PC-9 (cell line): ENCODE data around the gene FARP1. TPM values are rescaled to one million over a fixed set of nuclear protein-coding genes. Genes with fewer than 3 reads are reported as not detected.

ENCODE experiments used
- BruUV-seq: library from RNA; stranded (reverse); fragments of 400-500 nt; replicated peaks from 2 replicates; lab custom pipeline; 2021; lab: Mats Ljungman, UMichigan
- CTCF ChIA-PET: fragments of 300-600 bp; sonication (Branson Sonifier 250); formaldehyde crosslinking; loops from one replicate; lab custom pipeline; 2022; ENCODE audit warnings: antibody characterized with exemption; lab: Charles Lee
- POLR2A ChIA-PET: fragments of 300-600 bp; sonication (Branson Sonifier 250); formaldehyde crosslinking; loops from one replicate; lab custom pipeline; 2022; ENCODE audit warnings: antibody characterized with exemption; ENCODE audit not compliant: unreplicated experiment; lab: Charles Lee
- DNase-seq, 2 experiments: peaks; one replicate each; pipeline versions ENCODE4 v3.0.0 to v3.0.0-alpha.2; 2015 to 2022; ENCODE audit warnings: mixed read lengths in 1 of 2
- H2AFZ ChIP-seq: fragments of 200-600 bp; sonication (generic); 2 replicates; pipeline ENCODE4 v1.8.1; 2017; ENCODE audit warnings: antibody characterized with exemption
- H3F3A ChIP-seq: fragments of 200-600 bp; sonication (generic); 2 replicates; pipeline ENCODE4 v1.8.1; 2017; ENCODE audit warnings: antibody characterized with exemption, mild to moderate bottlenecking, low read depth; ENCODE audit not compliant: insufficient read depth
- H3K27ac ChIP-seq: fragments of 200-600 bp; sonication (generic); 2 replicates; pipeline ENCODE4 v1.6.1; 2016; ENCODE audit warnings: mixed run types
- H3K27me3 ChIP-seq: fragments of 200-600 bp; sonication (generic); 2 replicates; pipeline ENCODE4 v1.6.1; 2016; ENCODE audit warnings: low read depth, mixed run types; ENCODE audit not compliant: insufficient read depth
- H3K36me3 ChIP-seq: fragments of 200-600 bp; sonication (generic); 2 replicates; pipeline ENCODE4 v1.6.1; 2016; ENCODE audit warnings: low read depth, mixed run types
- H3K4me1 ChIP-seq: fragments of 200-600 bp; sonication (generic); replicated peaks from 2 replicates; pipeline ENCODE4 v1.6.1; 2016; ENCODE audit warnings: mixed run types; ENCODE audit not compliant: insufficient read depth
- H3K4me2 ChIP-seq: fragments of 200-600 bp; sonication (generic); 2 replicates; pipeline ENCODE4 v1.6.1; 2017; ENCODE audit warnings: mixed run types
- H3K4me3 ChIP-seq: fragments of 200-600 bp; sonication (generic); 2 replicates; pipeline ENCODE4 v1.6.1; 2016; ENCODE audit warnings: mixed run types
- H3K79me2 ChIP-seq: fragments of 200-600 bp; sonication (generic); 2 replicates; pipeline ENCODE4 v1.6.1; 2017; ENCODE audit warnings: low read depth, mixed run types
- H3K9me2 ChIP-seq: fragments of 200-600 bp; sonication (generic); 2 replicates; pipeline ENCODE4 v1.8.1; 2017; ENCODE audit warnings: mild to moderate bottlenecking; ENCODE audit not compliant: insufficient read depth
- H3K9me3 ChIP-seq: fragments of 200-600 bp; sonication (generic); 2 replicates; pipeline ENCODE4 v1.8.1; 2016; ENCODE audit warnings: low read depth; ENCODE audit not compliant: insufficient read depth
- H4K20me1 ChIP-seq: fragments of 200-600 bp; sonication (generic); 2 replicates; pipeline ENCODE4 v1.8.1; 2017; ENCODE audit not compliant: insufficient read depth
- CTCF ChIP-seq: fragments of 200-600 bp; sonication (generic); conservative IDR thresholded peaks from 2 replicates; pipeline ENCODE4 v1.6.1; 2017; ENCODE audit warnings: mixed run types, antibody characterized with exemption, mild to moderate bottlenecking, moderate library complexity
- EZH2 ChIP-seq: fragments of 200-600 bp; sonication (generic); IDR thresholded peaks from 2 replicates; pipeline ENCODE4 v1.8.0; 2017; ENCODE audit warnings: antibody characterized with exemption, low read depth
- intact Hi-C: fragments of 100-400 bp; cut with micrococcal nuclease; formaldehyde crosslinking; loops from one replicate; pipeline ENCODE4 v1.10.0; 2022; ENCODE audit not compliant: unreplicated experiment
- total RNA-seq: library from RNA; stranded (reverse); gene quantifications from 2 replicates; pipeline ENCODE4 v1.2.3, GENCODE V29; 2021

FARP1 gene
- total RNA-seq, 1 experiment from 2014 or later, result 62.1 TPM

DNA sequence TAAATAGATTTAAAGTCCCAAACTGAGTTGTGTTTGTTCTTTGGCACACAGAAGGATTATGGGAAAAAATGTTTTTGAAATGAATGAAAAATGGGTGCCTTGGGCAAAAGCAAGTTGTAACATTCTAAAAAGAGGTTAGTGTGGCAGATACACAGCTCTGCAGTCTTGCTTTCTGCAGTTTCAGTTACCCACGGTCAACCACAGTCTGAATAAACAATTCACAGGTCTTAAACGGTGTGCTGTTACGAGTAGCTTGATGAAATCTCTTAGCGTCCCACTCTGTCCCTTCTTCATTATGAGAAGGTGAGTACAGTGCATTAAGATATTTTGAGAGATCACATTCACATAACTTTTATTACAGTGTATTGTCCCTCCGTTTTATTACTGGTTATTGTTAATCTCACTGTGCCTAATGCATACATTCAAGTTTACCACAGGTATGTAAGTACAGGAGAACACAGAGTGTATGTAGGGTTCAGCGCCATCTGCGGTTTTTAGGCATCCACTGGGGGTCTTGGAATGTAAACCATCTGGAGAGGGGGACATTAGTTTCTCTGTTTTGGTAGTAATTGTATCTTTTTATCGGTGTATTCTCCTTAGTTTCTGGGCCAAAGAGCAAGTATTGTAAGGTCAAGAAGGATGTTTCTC is 8.1 kb downstream of the FARP1 start:
- no peaks in the 10 kb centered on the region for H3K36me3 ChIP-seq
- TF ChIP-seq CTCF (no peak), EZH2 (no peak)
- no peaks in the 10 kb centered on the region for H3K9me3 ChIP-seq
- no peak overlapping the region for H3K27ac ChIP-seq
- H3K27me3 ChIP-seq, result no peaks in the 10 kb centered on the region
- H2AFZ ChIP-seq, result no peak overlapping the region
- H3K9me2 ChIP-seq, result no peaks in the 10 kb centered on the region
- ChIA-PET CTCF (no interaction called here), POLR2A (no interaction called here)
- H3K4me3 ChIP-seq, result no peak overlapping the region
- H3K4me2 ChIP-seq, result no peak overlapping the region
- H3K4me1 ChIP-seq, result 0 out of 2 replicates have a peak, but pooled peaks cover 3% of the 10 kb centered on the region
- no TSS peak for BruUV-seq
- H4K20me1 ChIP-seq, result no peaks in the 10 kb centered on the region; the same call in none of the 2 replicates
- intact Hi-C loops, result no loop called here
- DNase-seq, result no peak
- H3K79me2 ChIP-seq, result peaks cover 39% of the 10 kb centered on the region
- H3F3A ChIP-seq, result no peaks in the 10 kb centered on the region

DNA sequence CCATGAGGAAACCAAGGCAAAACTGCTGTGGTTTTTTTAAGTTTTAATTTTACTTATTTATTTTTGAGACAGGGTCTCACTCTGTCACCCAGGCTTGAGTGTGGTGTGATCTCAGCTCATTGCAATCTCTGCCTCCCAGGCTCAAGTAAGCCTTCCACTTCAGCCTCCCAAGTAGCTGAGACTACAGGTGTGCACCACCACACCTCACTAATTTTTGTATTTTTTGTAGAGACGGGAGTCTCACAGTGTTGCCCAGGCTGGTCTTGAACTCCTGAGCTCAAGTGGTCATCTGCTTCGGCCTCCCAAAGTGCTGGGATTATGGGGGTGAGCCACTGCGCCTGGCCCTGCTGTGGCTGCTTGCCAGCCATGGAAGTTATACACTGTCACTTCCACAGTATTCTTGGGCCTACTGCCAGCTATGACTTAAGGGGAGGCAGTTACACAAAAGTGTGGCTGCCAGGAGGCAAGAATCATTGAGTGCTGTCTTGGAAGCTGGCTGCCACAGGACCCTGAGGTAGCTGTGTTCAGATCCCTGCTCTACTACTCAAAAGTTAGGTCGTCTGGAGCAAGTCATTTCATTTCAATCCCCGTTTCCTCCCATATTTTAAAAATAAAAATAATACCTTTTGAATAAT is 12.7 kb downstream of the FARP1 start:
- POLR2A ChIA-PET, result no interaction called here

DNA sequence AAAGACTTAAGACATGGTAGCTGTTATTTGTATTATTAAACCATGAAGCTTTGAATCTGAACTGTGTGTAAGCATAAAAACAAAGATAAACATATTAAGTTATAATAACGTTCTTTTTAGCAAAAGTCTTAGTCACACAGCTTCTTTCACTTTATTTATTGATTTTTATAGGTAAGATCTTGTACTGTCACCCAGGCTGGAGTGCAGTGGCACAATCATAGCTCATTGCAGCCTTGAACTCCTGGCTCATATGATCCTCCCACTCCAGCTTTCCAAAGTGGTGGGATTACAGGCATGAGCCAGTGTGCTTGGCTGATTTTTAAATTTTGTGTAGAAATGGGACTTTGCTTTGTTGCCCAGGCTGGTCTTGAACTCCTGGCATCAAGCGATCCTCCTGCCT is 13.4 kb downstream of the FARP1 start:
- H3F3A ChIP-seq, result no peaks in the 10 kb centered on the region
- H3K9me2 ChIP-seq, result no peaks in the 10 kb centered on the region
- H3K4me2 ChIP-seq, result no peak overlapping the region
- TF ChIP-seq EZH2, result no peak
- no peaks in the 10 kb centered on the region for H3K27me3 ChIP-seq
- no peaks in the 10 kb centered on the region for H3K36me3 ChIP-seq
- no peaks in the 10 kb centered on the region; the same call in none of the 2 replicates for H4K20me1 ChIP-seq
- H3K4me3 ChIP-seq, result no peak overlapping the region
- POLR2A ChIA-PET, result no interaction called here
- CTCF ChIA-PET, result no interaction called here
- intact Hi-C loops, result no loop called here
- BruUV-seq, result no TSS peak
- H2AFZ ChIP-seq, result no peak overlapping the region
- peaks cover 18% of the 10 kb centered on the region; the same call in 1 of the 2 replicates for H3K79me2 ChIP-seq
- no peaks in the 10 kb centered on the region for H3K9me3 ChIP-seq
- H3K27ac ChIP-seq, result no peak overlapping the region
- H3K4me1 ChIP-seq, result no peaks in the 10 kb centered on the region
- no peak for DNase-seq

More for the DNA sequence above, 12.7 kb downstream of the FARP1 start:
- Histone ChIP-seq H3K4me3 (no peak overlapping the region), H3K9me2 (no peaks in the 10 kb centered on the region), H2AFZ (no peak overlapping the region), H3K9me3 (no peaks in the 10 kb centered on the region), H3K4me1 (no peaks in the 10 kb centered on the region), H3K27ac (no peak overlapping the region), H3F3A (no peaks in the 10 kb centered on the region), H3K4me2 (no peak overlapping the region), H3K36me3 (no peaks in the 10 kb centered on the region), H3K27me3 (no peaks in the 10 kb centered on the region), H3K79me2 (peaks cover 18% of the 10 kb centered on the region; the same call in 1 of the 2 replicates), H4K20me1 (no peaks in the 10 kb centered on the region; the same call in none of the 2 replicates)
- DNase-seq, result no peak
- intact Hi-C loops, result no loop called here
- CTCF ChIA-PET, result no interaction called here
- TF ChIP-seq EZH2, result no peak
- TF ChIP-seq CTCF, result no peak
- BruUV-seq, result no TSS peak
